PC-3 (cell line): ENCODE data around the gene NCAPD2. TPM values are rescaled to one million over a fixed set of nuclear protein-coding genes. Genes with fewer than 3 reads are reported as not detected.

Experiments used
- ATAC-seq: fragments of 200-7000 bp; cut with Tn5 transposase; 2 replicates; pipeline ENCODE4 v1.9.1; 2020; ENCODE audit warnings: mild to moderate bottlenecking, moderate library complexity
- BruUV-seq: library from RNA; stranded (reverse); fragments of 400-500 nt; replicated peaks from 2 replicates; lab custom pipeline; 2021; lab: Mats Ljungman, UMichigan
- CTCF ChIA-PET: fragments of 300-600 bp; sonication (Branson Sonifier 250); formaldehyde crosslinking; loops from one replicate; lab custom pipeline; 2022; ENCODE audit warnings: antibody characterized with exemption; lab: Charles Lee
- POLR2A ChIA-PET: fragments of 300-600 bp; sonication (Branson Sonifier 250); formaldehyde crosslinking; loops from one replicate; lab custom pipeline; 2022; ENCODE audit warnings: antibody characterized with exemption; ENCODE audit not compliant: unreplicated experiment; lab: Charles Lee
- DNase-seq: peaks from one replicate; pipeline ENCODE4 v3.0.0-alpha.2; 2015
- H2AFZ ChIP-seq: fragments of 300-600 bp; sonication (generic); 2 replicates; pipeline ENCODE4 v1.6.0; 2016; ENCODE audit warnings: antibody characterized with exemption, low read length
- H3F3A ChIP-seq: fragments of 300-600 bp; sonication (generic); one replicate; pipeline ENCODE4 v1.6.0; 2017; ENCODE audit warnings: antibody characterized with exemption, low read length, control low read depth, mild to moderate bottlenecking; ENCODE audit not compliant: unreplicated experiment
- H3K27ac ChIP-seq: fragments of 300-600 bp; sonication (generic); 2 replicates; pipeline ENCODE4 v1.5.1; 2016; ENCODE audit warnings: mild to moderate bottlenecking, low read length
- H3K27me3 ChIP-seq: fragments of 300-600 bp; sonication (generic); 2 replicates; pipeline ENCODE4 v1.6.1; 2016; ENCODE audit warnings: low read length, mixed read lengths
- H3K36me3 ChIP-seq: fragments of 300-600 bp; sonication (generic); 2 replicates; pipeline ENCODE4 v1.6.1; 2016; ENCODE audit warnings: low read depth, mixed run types, low read length, mixed read lengths
- H3K4me1 ChIP-seq: fragments of 300-600 bp; sonication (generic); 2 replicates; pipeline ENCODE4 v1.5.1; 2016; ENCODE audit warnings: low read length; ENCODE audit not compliant: insufficient read depth
- H3K4me2 ChIP-seq: fragments of 300-600 bp; sonication (generic); 2 replicates; pipeline ENCODE4 v1.6.0; 2016; ENCODE audit warnings: low read length
- H3K4me3 ChIP-seq: fragments of 300-600 bp; sonication (generic); 2 replicates; pipeline ENCODE4 v1.5.1; 2016; ENCODE audit warnings: mild to moderate bottlenecking, low read length, mixed read lengths
- H3K79me2 ChIP-seq: fragments of 300-600 bp; sonication (generic); 2 replicates; pipeline ENCODE4 v1.6.1; 2017; ENCODE audit warnings: low read length, mixed read lengths
- H3K9ac ChIP-seq: fragments of 300-600 bp; sonication (generic); 2 replicates; pipeline ENCODE4 v1.6.0; 2016; ENCODE audit warnings: mild to moderate bottlenecking, low read length
- H3K9me2 ChIP-seq: fragments of 300-600 bp; sonication (generic); replicated peaks from 2 replicates; pipeline ENCODE4 v1.6.1; 2016; ENCODE audit warnings: mixed run types, low read length, mixed read lengths
- H3K9me3 ChIP-seq: fragments of 300-600 bp; sonication (generic); 2 replicates; pipeline ENCODE4 v1.6.1; 2016; ENCODE audit warnings: low read length, mixed read lengths
- H4K20me1 ChIP-seq: fragments of 300-600 bp; sonication (generic); 2 replicates; pipeline ENCODE4 v1.6.1; 2016; ENCODE audit warnings: low read length, mixed read lengths
- CTCF ChIP-seq: fragments of 300-600 bp; sonication (generic); conservative IDR thresholded peaks from 2 replicates; pipeline ENCODE4 v1.5.1; 2017; ENCODE audit warnings: antibody characterized with exemption, low read depth, mild to moderate bottlenecking, low read length
- EZH2 ChIP-seq: fragments of 300-600 bp; sonication (generic); IDR thresholded peaks from one replicate; pipeline ENCODE4 v1.6.1; 2017; ENCODE audit warnings: antibody characterized with exemption, mild to moderate bottlenecking, low read length; ENCODE audit not compliant: unreplicated experiment
- EZH2phosphoT487 ChIP-seq: fragments of 300-600 bp; sonication (generic); IDR thresholded peaks from 2 replicates; pipeline ENCODE4 v1.6.1; 2018; ENCODE audit warnings: mild to moderate bottlenecking, antibody characterized with exemption, low read length, borderline replicate concordance
- intact Hi-C: fragments of 100-400 bp; cut with micrococcal nuclease; formaldehyde crosslinking; loops from 2 replicates; pipeline ENCODE4 v1.9.0; 2023
- total RNA-seq: library from RNA; depleted of rRNA; stranded (reverse); fragments of >200 nt; gene quantifications from 2 replicates; pipeline ENCODE4 v1.2.3, GENCODE V29; 2014

NCAPD2 gene
- total RNA-seq, 1 experiment from 2014 or later = 105 TPM

GRCh38 chr12:6526766-6527525, 33.0 kb downstream of the NCAPD2 start:
- no TSS peak for BruUV-seq
- Histone ChIP-seq H3K9ac (no peak overlapping the region), H4K20me1 (no peaks in the 10 kb centered on the region), H3K9me3 (no peaks in the 10 kb centered on the region), H3K4me2 (no peak overlapping the region), H3K4me3 (no peak overlapping the region), H3K27ac (no peak overlapping the region), H3K4me1 (peaks cover 5% of the 10 kb centered on the region), H3K27me3 (no peaks in the 10 kb centered on the region), H2AFZ (no peak overlapping the region), H3K36me3 (peaks cover 68% of the 10 kb centered on the region), H3K9me2 (no peaks in the 10 kb centered on the region), H3K79me2 (no peaks in the 10 kb centered on the region), H3F3A (no peaks in the 10 kb centered on the region)
- intact Hi-C loops = no loop called here
- DNase-seq = no peak
- no peak for TF ChIP-seq EZH2phosphoT487
- TF ChIP-seq EZH2 = no peak
- no peak for TF ChIP-seq CTCF
- no peak for ATAC-seq
- POLR2A ChIA-PET = no interaction called here
- CTCF ChIA-PET = no interaction called here

- H3K27me3 ChIP-seq = no peaks in the 10 kb centered on the region
- intact Hi-C loops = no loop called here
- TF ChIP-seq CTCF = no peak
- no peak for TF ChIP-seq EZH2
- TF ChIP-seq EZH2phosphoT487 = no peak
- ATAC-seq (no peak), DNase-seq (no peak)
- H4K20me1 ChIP-seq = no peaks in the 10 kb centered on the region
- H3K4me3 ChIP-seq = no peak overlapping the region
- no peak overlapping the region for H2AFZ ChIP-seq
- no peak overlapping the region for H3K4me2 ChIP-seq
- H3K9ac ChIP-seq = no peak overlapping the region
- H3K79me2 ChIP-seq = peaks cover under 1% of the 10 kb centered on the region; the same call in 1 of the 2 replicates
- no peaks in the 10 kb centered on the region for H3K9me3 ChIP-seq
- H3K9me2 ChIP-seq = no peaks in the 10 kb centered on the region
- H3K4me1 ChIP-seq = peaks cover 12% of the 10 kb centered on the region
- H3K27ac ChIP-seq = no peak overlapping the region
- CTCF ChIA-PET = no interaction called here
- POLR2A ChIA-PET = no interaction called here
- H3K36me3 ChIP-seq = peaks cover 61% of the 10 kb centered on the region
- BruUV-seq = no TSS peak
- H3F3A ChIP-seq = no peaks in the 10 kb centered on the region
Measured at GRCh38 chr12:6527711-6528110, 33.8 kb downstream of the NCAPD2 start.

GRCh38 chr12:6528539-6529235, 34.8 kb downstream of the NCAPD2 start:
- no peaks in the 10 kb centered on the region for H3F3A ChIP-seq
- no peak for DNase-seq
- H4K20me1 ChIP-seq = no peaks in the 10 kb centered on the region
- H2AFZ ChIP-seq = no peak overlapping the region
- peaks cover 11% of the 10 kb centered on the region for H3K79me2 ChIP-seq
- no peak overlapping the region for H3K4me2 ChIP-seq
- H3K4me3 ChIP-seq = no peak overlapping the region
- no peaks in the 10 kb centered on the region for H3K9me2 ChIP-seq
- no peak for TF ChIP-seq CTCF
- TF ChIP-seq EZH2phosphoT487 = no peak
- no peak for TF ChIP-seq EZH2
- no peaks in the 10 kb centered on the region for H3K27me3 ChIP-seq
- H3K4me1 ChIP-seq = peaks cover 22% of the 10 kb centered on the region
- peaks cover 53% of the 10 kb centered on the region for H3K36me3 ChIP-seq
- no peak for ATAC-seq
- ChIA-PET POLR2A (no interaction called here), CTCF (no interaction called here)
- H3K27ac ChIP-seq = no peak overlapping the region
- intact Hi-C loops = no loop called here
- no peak overlapping the region for H3K9ac ChIP-seq
- BruUV-seq = no TSS peak
- H3K9me3 ChIP-seq = no peaks in the 10 kb centered on the region
